HepG2 (cell line): ENCODE data around the gene LGALS1. TPM values are rescaled to one million over a fixed set of nuclear protein-coding genes. Genes with fewer than 3 reads are reported as not detected.

Experiments
- ATF3 ChIP-seq: sonication (generic); formaldehyde crosslinking; IDR thresholded peaks from 2 replicates; pipeline ENCODE4 v1.4.0; 2020; ENCODE audit warnings: missing genetic modification reagents
- FOXO1 ChIP-seq: sonication (generic); formaldehyde crosslinking; IDR thresholded peaks from 2 replicates; pipeline ENCODE4 v1.4.0; 2020; ENCODE audit warnings: missing genetic modification reagents
- GATA4 ChIP-seq: sonication (generic); IDR thresholded peaks from 2 replicates; pipeline ENCODE4 v1.6.1; 2016; ENCODE audit warnings: antibody characterized with exemption, low read depth, borderline replicate concordance
- JARID2 ChIP-seq: sonication (generic); formaldehyde crosslinking; IDR thresholded peaks from 2 replicates; pipeline ENCODE4 v1.8.1; 2023; ENCODE audit warnings: missing genetic modification reagents, inconsistent platforms; ENCODE audit not compliant: insufficient replicate concordance
- MED13 ChIP-seq: sonication (generic); formaldehyde crosslinking; IDR thresholded peaks from 2 replicates; pipeline ENCODE4 v1.5.0; 2020; ENCODE audit warnings: missing genetic modification reagents
- RNF219 ChIP-seq: sonication (generic); formaldehyde crosslinking; IDR thresholded peaks from 2 replicates; pipeline ENCODE4 v1.5.0; 2020; ENCODE audit warnings: mild to moderate bottlenecking, missing genetic modification reagents
- SIX4 ChIP-seq: sonication (generic); formaldehyde crosslinking; IDR thresholded peaks from 2 replicates; pipeline ENCODE4 v1.4.0; 2020; ENCODE audit warnings: missing genetic modification reagents
- SNAPC5 ChIP-seq: sonication (generic); formaldehyde crosslinking; IDR thresholded peaks from 2 replicates; pipeline ENCODE4 v1.8.1; 2023; ENCODE audit warnings: mild to moderate bottlenecking, missing genetic modification reagents, borderline replicate concordance
- ZC3H13 ChIP-seq: sonication (generic); formaldehyde crosslinking; IDR thresholded peaks from 2 replicates; pipeline ENCODE4 v1.8.1; 2023; ENCODE audit warnings: mild to moderate bottlenecking, missing genetic modification reagents, moderate library complexity
- ZNF235 ChIP-seq: sonication (generic); formaldehyde crosslinking; IDR thresholded peaks from 2 replicates; pipeline ENCODE4 v1.8.1; 2023; ENCODE audit warnings: mild to moderate bottlenecking, missing genetic modification reagents, borderline replicate concordance
- ZNF337 ChIP-seq: sonication (generic); formaldehyde crosslinking; IDR thresholded peaks from 2 replicates; pipeline ENCODE4 v1.5.1; 2020; ENCODE audit warnings: missing genetic modification reagents, low read depth, mild to moderate bottlenecking, borderline replicate concordance
- ZNF615 ChIP-seq: sonication (generic); formaldehyde crosslinking; IDR thresholded peaks from 2 replicates; pipeline ENCODE4 v1.5.0; 2020; ENCODE audit warnings: mild to moderate bottlenecking, missing genetic modification reagents, borderline replicate concordance
- ZNF644 ChIP-seq: IDR thresholded peaks from 2 replicates; pipeline ENCODE4 v1.6.1; 2016; ENCODE audit warnings: low read depth
- ZNF724P ChIP-seq: sonication (generic); formaldehyde crosslinking; IDR thresholded peaks from 2 replicates; pipeline ENCODE4 v1.8.0; 2022; ENCODE audit warnings: missing genetic modification reagents, borderline replicate concordance
- ZNF883 ChIP-seq: sonication (generic); formaldehyde crosslinking; IDR thresholded peaks from 2 replicates; pipeline ENCODE4 v1.5.1; 2020; ENCODE audit warnings: mild to moderate bottlenecking, missing genetic modification reagents; ENCODE audit errors: not compliant biosample characterization
- ZSCAN31 ChIP-seq: sonication (generic); formaldehyde crosslinking; IDR thresholded peaks from 2 replicates; pipeline ENCODE4 v1.5.0; 2020; ENCODE audit warnings: low read depth, mild to moderate bottlenecking, missing genetic modification reagents
- polyA plus RNA-seq, 8 experiments: library from polyadenylated mRNA; depleted of rRNA in 3 of 8; stranded (reverse) in 7 of 8; unstranded in 1 of 8; fragments of >200 nt; fragmentation: Illumina TruSeq in 4 of 8; extraction: Trizol in 4 of 8; gene quantifications; 2 replicates each; pipeline versions ENCODE4 v1.2.1 to v1.2.3, GENCODE V29; 2011 to 2016; ENCODE audit warnings: low read depth in 4 of 8, missing spikeins in 1 of 8, mixed read lengths in 1 of 8; ENCODE audit not compliant: insufficient read depth in 1 of 8
- total RNA-seq, 5 experiments: library from RNA; depleted of rRNA; stranded (reverse); fragments of >200 nt; fragmentation: Illumina TruSeq; extraction: Trizol; gene quantifications; 2 replicates each; pipeline ENCODE4 v1.2.3, GENCODE V29; 2016; ENCODE audit warnings: low read depth in 1 of 5
- TF ChIP-seq, protein P1 (sequence below): sonication (generic); formaldehyde crosslinking; IDR thresholded peaks from 2 replicates; pipeline ENCODE4 v1.4.0; 2020; ENCODE audit warnings: missing genetic modification reagents
- TF ChIP-seq, protein P2 (sequence below): sonication (generic); formaldehyde crosslinking; IDR thresholded peaks from 2 replicates; pipeline ENCODE4 v1.4.0; 2020; ENCODE audit warnings: missing genetic modification reagents
- TF ChIP-seq, protein P3 (sequence below), 2 experiments: fragments of 450-650 bp in 1 of 2; sonication (generic) in 1 of 2; formaldehyde crosslinking; IDR thresholded peaks; 2 replicates each; pipeline versions ENCODE4 v1.5.0 to v1.8.0; 2020 to 2022; ENCODE audit warnings: mild to moderate bottlenecking in 1 of 2, missing genetic modification reagents in 1 of 2
- TF ChIP-seq, protein P4 (sequence below): IDR thresholded peaks from 2 replicates; pipeline ENCODE4 v1.6.1; 2016; ENCODE audit warnings: missing compliant biosample characterization, missing genetic modification reagents, borderline replicate concordance

Gene LGALS1
- total and polyA plus RNA-seq, 2 of the 13 experiments (the other 11 are each of a cell fraction or from before 2014, with no cell fraction given): 103 to 858 TPM

- TF ChIP-seq, protein P1, sequence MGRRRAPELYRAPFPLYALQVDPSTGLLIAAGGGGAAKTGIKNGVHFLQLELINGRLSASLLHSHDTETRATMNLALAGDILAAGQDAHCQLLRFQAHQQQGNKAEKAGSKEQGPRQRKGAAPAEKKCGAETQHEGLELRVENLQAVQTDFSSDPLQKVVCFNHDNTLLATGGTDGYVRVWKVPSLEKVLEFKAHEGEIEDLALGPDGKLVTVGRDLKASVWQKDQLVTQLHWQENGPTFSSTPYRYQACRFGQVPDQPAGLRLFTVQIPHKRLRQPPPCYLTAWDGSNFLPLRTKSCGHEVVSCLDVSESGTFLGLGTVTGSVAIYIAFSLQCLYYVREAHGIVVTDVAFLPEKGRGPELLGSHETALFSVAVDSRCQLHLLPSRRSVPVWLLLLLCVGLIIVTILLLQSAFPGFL: no peak
- TF ChIP-seq SIX4 (CRISPR knock-in tag) (no peak), ZNF644 (CRISPR knock-in tag) (no peak), GATA4 (no peak), ZC3H13 (CRISPR knock-in tag) (no peak), FOXO1 (CRISPR knock-in tag) (no peak), SNAPC5 (CRISPR knock-in tag) (no peak), ZNF337 (CRISPR knock-in tag) (no peak), MED13 (CRISPR knock-in tag) (no peak; the same call in 1 of the 2 replicates), ZNF883 (CRISPR knock-in tag) (peak; percentile 22), RNF219 (CRISPR knock-in tag) (no peak), ATF3 (CRISPR knock-in tag) (no peak), ZNF615 (CRISPR knock-in tag) (no peak), ZSCAN31 (CRISPR knock-in tag) (0 out of 2 replicates have a peak, but pooled peaks have one; percentile 46), JARID2 (CRISPR knock-in tag) (no peak), ZNF235 (no peak), ZNF724P (CRISPR knock-in tag) (0 out of 2 replicates have a peak, but pooled peaks have one; percentile 36)
- TF ChIP-seq, protein P2, sequence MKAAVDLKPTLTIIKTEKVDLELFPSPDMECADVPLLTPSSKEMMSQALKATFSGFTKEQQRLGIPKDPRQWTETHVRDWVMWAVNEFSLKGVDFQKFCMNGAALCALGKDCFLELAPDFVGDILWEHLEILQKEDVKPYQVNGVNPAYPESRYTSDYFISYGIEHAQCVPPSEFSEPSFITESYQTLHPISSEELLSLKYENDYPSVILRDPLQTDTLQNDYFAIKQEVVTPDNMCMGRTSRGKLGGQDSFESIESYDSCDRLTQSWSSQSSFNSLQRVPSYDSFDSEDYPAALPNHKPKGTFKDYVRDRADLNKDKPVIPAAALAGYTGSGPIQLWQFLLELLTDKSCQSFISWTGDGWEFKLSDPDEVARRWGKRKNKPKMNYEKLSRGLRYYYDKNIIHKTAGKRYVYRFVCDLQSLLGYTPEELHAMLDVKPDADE (CRISPR knock-in tag): no peak
- TF ChIP-seq, protein P3, sequence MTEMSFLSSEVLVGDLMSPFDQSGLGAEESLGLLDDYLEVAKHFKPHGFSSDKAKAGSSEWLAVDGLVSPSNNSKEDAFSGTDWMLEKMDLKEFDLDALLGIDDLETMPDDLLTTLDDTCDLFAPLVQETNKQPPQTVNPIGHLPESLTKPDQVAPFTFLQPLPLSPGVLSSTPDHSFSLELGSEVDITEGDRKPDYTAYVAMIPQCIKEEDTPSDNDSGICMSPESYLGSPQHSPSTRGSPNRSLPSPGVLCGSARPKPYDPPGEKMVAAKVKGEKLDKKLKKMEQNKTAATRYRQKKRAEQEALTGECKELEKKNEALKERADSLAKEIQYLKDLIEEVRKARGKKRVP (CRISPR knock-in tag; IDR thresholded peaks at IDR 0.05): no peak
- TF ChIP-seq, protein P4, sequence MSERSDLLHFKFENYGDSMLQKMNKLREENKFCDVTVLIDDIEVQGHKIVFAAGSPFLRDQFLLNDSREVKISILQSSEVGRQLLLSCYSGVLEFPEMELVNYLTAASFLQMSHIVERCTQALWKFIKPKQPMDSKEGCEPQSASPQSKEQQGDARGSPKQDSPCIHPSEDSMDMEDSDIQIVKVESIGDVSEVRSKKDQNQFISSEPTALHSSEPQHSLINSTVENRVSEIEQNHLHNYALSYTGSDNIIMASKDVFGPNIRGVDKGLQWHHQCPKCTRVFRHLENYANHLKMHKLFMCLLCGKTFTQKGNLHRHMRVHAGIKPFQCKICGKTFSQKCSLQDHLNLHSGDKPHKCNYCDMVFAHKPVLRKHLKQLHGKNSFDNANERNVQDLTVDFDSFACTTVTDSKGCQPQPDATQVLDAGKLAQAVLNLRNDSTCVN (CRISPR knock-in tag): peak; percentile 54; the same call in 1 of the 2 replicates
These were observed at the start of gene LGALS1 (continued) for GRCh38 chr22:37674951-37675929.
